Gastrocnemius medialis (tissue), 4 donors: ENCODE results near the gene CMTM3.

Source experiments
- CTCF ChIP-seq, 5 experiments: fragments of 450-650 bp in 3 of 5; fragments of 200-600 bp in 2 of 5; sonication (generic) in 2 of 5; IDR thresholded peaks in 4 of 5; conservative IDR thresholded peaks in 1 of 5; 1 replicate in 4 of 5; 2 replicates in 1 of 5; pipeline ENCODE4 v1.5.1; 2016 to 2019; ENCODE audit warnings: antibody characterized with exemption in 5 of 5, mild to moderate bottlenecking in 3 of 5, moderate library complexity in 3 of 5
- POLR2A ChIP-seq, 2 donors: fragments of 450-650 bp; IDR thresholded peaks; one replicate each; pipeline ENCODE4 v1.6.1; 2017; ENCODE audit warnings: antibody characterized with exemption in 2 of 2, mild to moderate bottlenecking in 2 of 2, moderate library complexity in 2 of 2

DNA sequence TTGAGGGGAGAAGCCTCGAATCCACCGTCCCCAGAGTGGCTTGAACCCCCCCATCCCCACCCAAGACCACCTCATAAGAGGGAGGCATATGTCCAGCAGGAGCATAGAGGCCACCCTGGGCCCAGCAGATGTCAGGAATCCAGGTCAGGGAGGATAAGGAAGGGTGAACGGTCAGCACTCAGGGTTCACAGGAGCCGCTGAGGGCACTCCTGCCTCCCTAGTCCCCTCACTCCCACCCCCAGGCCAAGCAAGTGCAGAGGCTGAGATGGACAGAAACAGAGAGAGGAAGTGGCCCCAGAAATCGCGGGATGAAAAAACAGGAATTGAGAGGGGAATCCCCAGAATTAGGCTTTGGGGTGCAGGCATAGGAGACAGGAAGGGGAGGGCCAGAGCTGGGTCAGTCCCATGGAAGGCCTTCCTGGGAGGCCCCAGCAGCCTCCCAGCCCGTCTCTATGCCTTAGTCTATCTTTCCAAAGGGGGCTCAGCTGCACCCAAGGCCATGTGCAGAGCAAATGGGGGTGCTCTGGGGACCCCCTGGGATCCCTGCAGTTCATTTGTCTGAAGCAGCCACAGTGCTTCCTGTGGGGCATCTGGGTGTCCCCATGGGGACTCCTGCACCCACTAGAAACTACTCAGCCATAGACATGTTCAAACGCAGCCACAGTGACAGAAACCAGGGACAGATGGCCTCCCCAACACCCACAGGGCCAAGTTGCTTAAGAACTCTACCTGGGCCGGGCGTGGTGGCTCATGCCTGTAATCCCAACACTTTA is 1.7 kb downstream of the CMTM3 start:
- TF ChIP-seq CTCF (IDR thresholded peaks at IDR 0.05 in 4 of 5, conservative IDR thresholded peaks at IDR 0.05 in 1 of 5) (no peak), POLR2A (IDR thresholded peaks at IDR 0.05) (no peak)
